GM19023 (cell line): Measurements from ENCODE around the gene MDK.

ENCODE experiments used
- ATAC-seq: cut with Tn5 transposase; IDR thresholded peaks from one replicate; pipeline ENCODE4 v1.9.1; 2021; ENCODE audit warnings: mild to moderate bottlenecking, moderate library complexity; ENCODE audit not compliant: unreplicated experiment

MDK gene

GRCh38 chr11:46393231-46393616 lies 11.8 kb downstream of the MDK start:
- no peak for ATAC-seq

DNA sequence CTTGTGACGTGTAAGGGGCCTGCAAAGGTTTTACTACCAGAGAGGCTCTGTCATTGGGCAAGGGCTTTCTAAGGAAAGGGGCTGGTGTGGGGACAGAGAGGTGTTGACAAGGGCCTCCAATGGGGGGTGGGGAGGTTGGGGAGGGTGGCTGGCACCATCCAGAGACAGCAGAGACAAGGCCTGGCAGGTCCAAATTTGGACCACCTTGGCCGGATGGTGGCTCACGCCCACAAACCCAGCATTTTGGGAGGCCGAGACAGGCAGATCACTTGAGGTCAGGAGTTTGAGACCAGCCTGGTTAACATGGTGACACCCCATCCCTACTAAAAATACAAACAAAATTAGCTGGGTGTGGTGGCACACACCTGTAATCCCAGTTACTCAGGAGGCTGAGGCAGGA lies 12.3 kb downstream of the MDK start:
- ATAC-seq, result no peak

- ATAC-seq, result no peak
Measured at GRCh38 chr11:46397526-46397925, 16.1 kb downstream of the MDK start.

GRCh38 chr11:46402957-46403902 lies 21.8 kb downstream of the MDK start:
- ATAC-seq, result no peak

DNA sequence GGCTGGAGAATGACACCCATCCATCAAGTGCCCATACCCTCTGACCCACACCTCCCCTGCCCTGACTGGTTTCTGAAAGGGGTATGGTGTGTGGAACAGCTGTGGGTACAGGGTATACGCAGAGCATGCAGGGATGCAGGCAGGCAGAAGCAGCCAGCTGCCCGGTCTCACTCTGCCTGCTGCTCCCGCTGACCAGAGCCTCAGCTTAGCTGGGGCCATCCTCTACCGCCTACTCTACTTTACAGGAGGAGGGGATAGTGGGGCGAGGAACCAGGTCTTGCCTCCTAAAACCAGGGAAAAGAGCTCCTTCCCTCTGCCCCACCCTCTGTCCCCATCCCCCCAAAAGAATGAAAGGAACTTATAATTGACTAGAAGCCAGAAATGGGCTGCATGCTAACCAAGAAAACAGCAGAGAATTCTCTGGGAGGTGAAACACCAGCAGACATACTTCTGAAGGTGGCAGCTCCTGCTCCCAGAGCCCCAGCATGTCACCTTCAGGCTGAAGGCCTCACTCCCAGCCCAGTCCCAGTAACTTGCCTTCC lies 23.1 kb downstream of the MDK start:
- no peak for ATAC-seq

DNA sequence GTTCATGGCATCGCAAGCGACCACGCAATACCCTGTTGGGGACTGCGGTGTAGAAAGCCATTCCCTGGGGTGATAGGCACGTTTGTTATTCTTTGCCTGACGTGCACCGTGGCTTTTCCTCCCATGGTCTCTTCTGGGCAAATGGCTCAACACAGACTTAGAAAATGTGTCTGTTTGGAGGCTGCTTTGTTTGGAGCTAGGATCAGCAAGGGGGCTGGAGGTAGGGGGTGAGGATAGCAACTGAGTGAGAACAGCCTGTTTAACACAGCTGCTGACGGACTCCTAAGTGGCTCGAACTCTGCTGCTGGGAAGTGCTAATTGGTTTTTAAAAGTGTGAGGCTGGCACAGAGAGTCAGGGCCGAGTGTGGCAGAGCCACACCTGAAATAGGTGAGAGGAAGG lies 26.2 kb downstream of the MDK start:
- no peak for ATAC-seq

DNA sequence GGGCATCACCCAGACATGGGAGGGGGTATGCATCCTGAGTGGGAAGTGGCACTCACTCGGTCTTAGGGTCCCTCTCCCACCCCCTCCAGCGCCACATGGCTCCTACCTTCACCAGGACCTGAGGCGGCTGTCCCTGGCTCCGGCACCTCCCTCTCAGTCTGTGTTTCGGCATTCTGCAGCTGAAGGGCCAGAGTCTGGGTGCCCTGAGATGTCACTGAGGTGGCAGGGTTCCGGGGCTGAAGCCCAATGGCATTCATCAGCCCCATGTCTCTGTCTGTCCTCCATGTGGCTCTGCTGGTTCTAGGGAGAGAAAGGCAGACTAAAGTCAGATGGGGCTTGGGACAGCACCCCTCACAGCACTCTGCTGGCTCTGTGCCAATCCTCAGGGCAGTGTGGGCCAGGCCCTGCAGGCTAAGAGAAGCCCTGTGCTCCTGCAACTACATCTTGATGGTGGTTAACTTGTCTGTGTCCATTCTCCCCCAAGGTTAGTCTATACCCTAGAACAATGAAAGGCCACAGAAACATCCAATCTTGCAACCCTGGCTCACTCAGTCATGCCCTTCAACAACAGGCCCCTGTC lies 27.0 kb downstream of the MDK start:
- no peak for ATAC-seq

DNA sequence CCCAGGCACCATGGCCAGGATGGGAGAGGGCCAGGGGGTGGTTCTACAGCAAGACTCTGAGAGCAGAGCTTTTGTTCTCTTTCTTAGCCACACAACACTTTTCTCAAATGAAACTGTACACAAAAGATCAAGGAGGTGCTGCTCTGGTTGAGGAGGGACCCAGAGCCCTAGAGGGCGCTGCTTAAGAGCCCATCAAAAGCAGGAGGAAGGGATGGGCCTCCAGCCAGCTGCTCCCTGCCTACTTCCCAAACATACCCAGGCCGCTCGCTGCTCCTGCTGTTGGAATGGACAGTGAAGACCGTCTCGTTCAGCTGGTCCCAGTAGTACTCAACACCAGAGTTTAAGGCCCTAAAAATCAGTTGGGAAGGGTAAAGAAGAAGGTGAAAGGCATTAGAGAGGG lies 28.6 kb downstream of the MDK start:
- ATAC-seq, result no peak

DNA sequence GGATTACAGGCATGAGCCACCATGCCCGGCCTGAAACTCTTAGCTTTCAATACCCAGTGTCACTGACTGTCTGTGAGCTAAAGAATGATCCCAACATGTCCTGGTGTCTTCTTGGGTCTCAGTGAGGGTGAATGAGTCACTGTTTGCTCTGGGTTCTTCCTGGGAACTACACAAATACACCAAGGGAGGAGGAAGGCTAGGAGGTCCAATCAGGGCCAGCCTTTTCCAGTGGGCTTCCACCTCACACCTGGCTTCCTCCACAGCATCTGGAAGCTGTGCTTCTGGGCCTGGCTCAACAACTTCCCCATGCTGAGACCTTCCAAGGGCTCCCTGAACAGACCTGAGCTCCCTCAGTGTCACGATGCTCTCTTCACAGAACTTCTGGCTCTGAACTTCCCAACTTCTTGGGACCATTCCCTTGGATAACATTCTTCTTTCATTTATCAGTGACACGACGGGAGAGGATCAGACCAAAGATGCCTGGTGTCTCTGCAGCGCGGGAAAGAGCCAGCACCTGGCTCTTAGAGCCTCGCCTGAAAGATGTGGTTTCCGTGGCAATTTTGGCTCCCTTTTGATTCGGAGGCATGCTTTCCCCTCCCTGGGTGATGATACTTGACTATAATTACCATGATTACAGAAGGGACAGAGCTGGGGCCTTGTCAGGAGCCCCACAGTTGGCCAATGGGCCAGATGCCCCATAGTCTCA lies 32.4 kb downstream of the MDK start:
- ATAC-seq, result no peak

GRCh38 chr11:46414466-46414796 lies 33.0 kb downstream of the MDK start:
- no peak for ATAC-seq

DNA sequence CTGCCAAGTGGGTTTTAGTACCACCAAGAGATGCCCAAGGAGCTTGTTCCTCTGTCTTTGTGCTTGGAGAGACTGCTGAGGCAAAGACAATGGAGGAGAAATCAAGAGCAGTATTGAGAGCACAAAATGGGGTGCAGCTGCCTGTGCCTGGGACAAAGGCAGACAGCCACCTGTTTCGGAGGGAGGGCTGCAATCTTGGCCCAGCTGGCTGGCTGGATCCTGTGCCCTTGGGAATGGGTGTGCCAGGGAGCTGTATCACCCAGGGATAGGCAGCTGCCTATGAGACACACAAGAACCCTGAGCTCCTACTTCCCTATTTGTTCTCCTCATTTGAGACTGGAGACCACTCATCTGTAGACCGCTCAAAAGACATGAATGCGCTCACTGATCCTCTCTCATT lies 33.4 kb downstream of the MDK start:
- ATAC-seq, result no peak

DNA sequence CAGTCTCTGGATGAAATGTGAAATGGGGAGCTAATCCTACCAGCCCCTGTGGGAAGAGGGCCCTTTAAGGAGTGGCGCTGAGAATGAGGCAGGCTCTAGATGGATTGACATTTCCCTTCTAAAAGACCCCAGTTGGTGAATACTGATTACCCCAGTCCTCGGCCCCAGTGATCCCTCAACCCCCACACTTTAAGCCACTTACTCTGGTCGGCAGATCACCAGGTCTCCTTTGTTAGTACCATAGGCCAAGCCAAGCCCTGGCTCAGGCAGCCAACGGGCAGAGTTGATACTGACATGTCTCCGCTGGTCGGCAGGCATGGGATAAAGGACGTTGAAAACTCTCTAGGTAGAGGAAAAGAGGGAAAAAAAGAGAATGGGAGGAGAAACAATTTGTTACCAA lies 36.2 kb downstream of the MDK start:
- no peak for ATAC-seq

DNA sequence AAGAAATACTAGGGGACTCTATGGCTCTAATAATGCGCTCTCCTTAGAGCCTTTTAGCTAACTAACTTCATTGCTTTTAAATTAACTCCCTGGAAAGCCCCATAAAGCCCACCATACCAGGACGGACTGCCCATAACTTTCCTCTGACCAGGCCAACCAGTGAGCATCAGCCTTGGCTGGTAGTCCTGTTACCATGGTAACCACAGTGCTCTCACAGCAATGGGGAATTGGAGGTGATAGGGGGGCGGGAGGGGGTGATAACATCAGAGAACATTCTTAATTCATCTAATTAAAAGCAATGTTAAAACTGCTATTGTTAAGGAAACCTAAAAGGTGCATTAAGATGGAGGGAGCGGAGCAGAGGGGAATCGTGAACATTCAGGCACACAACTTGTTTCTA lies 37.3 kb downstream of the MDK start:
- no peak for ATAC-seq

- no peak for ATAC-seq
Measured at GRCh38 chr11:46420513-46420912, 39.0 kb downstream of the MDK start.

GRCh38 chr11:46421257-46421880 lies 39.9 kb downstream of the MDK start:
- ATAC-seq, result no peak

- no peak for ATAC-seq
Measured at GRCh38 chr11:46422588-46422987, 41.1 kb downstream of the MDK start.

DNA sequence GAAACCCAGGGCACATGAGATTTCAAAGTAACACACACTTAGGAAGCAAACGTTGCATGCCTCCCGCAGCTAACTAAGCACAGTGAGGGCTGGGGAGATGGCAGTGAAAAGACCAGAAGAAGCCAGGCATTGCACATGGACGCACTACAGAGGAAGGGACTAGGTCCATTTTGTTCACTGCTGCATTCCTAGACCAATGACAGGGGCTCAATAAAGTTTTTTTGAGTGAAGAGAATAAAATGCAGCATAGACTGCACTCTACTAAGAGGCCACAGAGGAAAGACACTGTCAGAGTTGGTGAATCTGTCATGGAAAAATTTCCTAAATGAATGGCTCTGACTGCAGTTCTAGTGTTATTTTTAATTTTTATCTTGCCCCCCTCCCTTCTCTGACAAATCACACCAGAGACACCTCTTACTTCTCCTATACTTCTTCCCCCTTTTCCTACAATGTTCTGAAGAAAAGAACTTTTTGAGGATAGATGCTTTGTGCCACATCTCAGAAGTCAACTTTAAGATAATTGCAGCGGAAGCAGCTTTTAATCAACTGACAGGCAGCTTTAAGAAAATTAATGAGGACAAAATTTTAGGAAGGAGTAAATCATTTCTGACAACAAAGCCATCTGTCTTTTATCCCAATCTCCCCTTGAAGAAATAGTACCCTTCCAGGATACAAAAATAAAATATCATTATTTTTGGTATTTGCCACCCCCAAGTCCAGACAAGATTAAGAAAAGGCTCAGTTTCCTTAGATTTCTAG lies 44.9 kb downstream of the MDK start:
- ATAC-seq, result no peak

DNA sequence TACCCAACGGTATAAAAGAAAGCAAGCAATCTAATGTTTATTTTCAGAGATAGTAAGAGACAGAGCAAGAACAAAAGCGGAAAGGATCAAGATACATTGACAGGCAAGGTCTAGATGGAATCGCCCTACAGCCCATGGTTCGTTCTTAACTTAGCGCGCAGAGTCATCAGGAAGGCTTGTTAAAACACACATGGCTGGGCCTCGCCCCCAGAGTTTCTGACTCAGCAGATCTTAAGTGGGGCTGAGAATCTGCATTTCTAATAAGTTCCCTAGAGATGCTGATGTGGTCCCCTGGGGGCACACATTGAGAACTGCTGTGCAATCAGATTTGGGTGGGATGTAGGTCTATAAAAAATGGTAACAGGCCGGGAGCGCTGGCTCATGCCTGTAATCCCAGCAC lies 45.9 kb downstream of the MDK start:
- no peak for ATAC-seq

DNA sequence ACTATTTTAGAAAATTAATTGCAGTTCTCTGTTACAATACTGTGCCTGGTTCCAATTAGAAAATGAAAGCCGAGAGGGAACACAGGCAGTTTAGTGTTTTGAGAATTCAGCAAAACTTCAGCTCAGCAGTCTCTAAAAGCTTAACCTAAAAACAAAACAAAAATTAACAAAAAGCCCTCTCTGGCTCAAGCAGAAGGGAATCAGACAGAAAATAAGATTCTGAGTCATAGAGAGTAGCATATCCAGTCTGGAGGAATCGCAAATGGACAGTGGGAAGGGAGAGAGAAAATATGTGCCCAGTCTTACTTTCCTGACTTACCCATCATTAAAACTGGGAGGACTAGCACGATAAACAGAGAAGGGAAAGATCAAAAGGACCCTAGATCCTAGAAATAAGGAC lies 48.2 kb downstream of the MDK start:
- ATAC-seq, result no peak

GRCh38 chr11:46431211-46431610 lies 49.7 kb downstream of the MDK start:
- no peak for ATAC-seq
